ENCODE results near the gene STX3. TPM values are rescaled to one million over a fixed set of nuclear protein-coding genes. Genes with fewer than 3 reads are reported as not detected.
A peak's percentile ranks its signal among the peaks of the same experiment; 100 is the strongest.

Gene STX3
- total RNA-seq, 1 donor from 2014 or later, result 8.4 TPM

DNA sequence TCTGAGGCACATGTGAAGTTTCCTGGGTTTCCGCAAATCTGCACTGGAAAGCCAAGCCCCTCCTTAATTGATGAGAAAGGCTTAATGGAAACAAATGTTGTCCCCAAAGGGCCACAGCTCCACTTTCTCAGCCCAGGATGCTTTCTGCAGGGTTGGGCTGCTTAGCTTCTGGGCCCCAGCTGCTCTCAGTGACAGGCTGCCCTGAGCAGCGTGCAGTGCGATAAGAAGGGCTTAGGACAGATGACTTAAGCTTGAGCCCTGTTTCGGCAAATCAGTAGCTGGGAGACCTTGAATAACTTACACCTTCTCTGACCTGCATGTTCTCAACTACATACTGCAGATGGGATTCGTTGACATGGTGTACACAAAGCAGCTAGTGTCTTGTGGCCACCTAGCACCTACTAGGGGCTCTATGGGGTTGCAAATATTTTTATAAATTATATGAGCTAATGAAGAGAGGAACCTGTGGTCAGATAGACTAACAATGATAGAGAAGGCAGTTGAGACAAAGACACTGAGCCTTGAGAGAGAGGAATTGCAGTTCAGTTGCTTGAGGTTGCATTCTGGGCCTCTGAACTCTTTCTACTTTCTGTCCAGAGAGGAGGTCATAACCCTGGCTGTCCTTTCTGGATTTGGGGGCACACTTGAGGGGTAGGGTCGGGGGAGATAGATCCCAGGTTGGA is 11.5 kb downstream of the STX3 start:
- TF ChIP-seq, protein P1, sequence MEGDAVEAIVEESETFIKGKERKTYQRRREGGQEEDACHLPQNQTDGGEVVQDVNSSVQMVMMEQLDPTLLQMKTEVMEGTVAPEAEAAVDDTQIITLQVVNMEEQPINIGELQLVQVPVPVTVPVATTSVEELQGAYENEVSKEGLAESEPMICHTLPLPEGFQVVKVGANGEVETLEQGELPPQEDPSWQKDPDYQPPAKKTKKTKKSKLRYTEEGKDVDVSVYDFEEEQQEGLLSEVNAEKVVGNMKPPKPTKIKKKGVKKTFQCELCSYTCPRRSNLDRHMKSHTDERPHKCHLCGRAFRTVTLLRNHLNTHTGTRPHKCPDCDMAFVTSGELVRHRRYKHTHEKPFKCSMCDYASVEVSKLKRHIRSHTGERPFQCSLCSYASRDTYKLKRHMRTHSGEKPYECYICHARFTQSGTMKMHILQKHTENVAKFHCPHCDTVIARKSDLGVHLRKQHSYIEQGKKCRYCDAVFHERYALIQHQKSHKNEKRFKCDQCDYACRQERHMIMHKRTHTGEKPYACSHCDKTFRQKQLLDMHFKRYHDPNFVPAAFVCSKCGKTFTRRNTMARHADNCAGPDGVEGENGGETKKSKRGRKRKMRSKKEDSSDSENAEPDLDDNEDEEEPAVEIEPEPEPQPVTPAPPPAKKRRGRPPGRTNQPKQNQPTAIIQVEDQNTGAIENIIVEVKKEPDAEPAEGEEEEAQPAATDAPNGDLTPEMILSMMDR (IDR thresholded peaks at IDR 0.05; ENCODE audit: borderline replicate concordance), result no peak
- H3K27ac ChIP-seq (replicated peaks), result peak overlapping the region; percentile 67
- no peaks in the 10 kb centered on the region for H3K27me3 ChIP-seq (ENCODE audit: low read depth)
- H3K9me3 ChIP-seq (replicated peaks), result no peaks in the 10 kb centered on the region
- H3K36me3 ChIP-seq, result no peaks in the 10 kb centered on the region
- intact Hi-C loops (cut with micrococcal nuclease), result no loop called here
- no peak for DNase-seq
- H3K4me3 ChIP-seq, result no peak overlapping the region
- peaks cover 83% of the 10 kb centered on the region for H3K4me1 ChIP-seq

DNA sequence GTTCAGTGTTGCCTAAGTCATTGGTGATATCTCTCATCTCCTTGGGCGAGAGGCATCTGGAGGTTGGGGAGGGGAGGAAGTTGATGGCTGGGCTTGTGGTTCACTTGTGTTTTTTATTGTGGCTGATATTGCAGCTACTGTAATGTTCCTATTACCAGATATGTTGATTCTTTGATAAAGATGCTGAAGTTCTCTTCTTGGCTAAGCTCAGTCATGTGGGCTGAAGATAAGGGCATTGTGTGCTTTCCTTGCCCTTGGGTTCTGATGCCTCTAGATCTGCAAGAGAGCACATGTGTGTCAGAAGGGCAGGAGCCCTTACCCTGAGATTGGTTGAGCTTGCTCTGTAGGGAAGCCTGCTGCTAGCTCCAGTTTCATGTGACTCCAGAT is 12.0 kb downstream of the STX3 start:
- Histone ChIP-seq H3K27me3 (ENCODE audit: low read depth) (no peaks in the 10 kb centered on the region), H3K9me3 (replicated peaks) (no peaks in the 10 kb centered on the region), H3K27ac (replicated peaks) (peak overlapping the region; percentile 67), H3K36me3 (no peaks in the 10 kb centered on the region), H3K4me3 (no peak overlapping the region), H3K4me1 (peaks cover 83% of the 10 kb centered on the region)
- TF ChIP-seq, protein P1 (IDR thresholded peaks at IDR 0.05; ENCODE audit: borderline replicate concordance), result no peak
- DNase-seq, result no peak
- intact Hi-C loops (cut with micrococcal nuclease), result no loop called here

DNA sequence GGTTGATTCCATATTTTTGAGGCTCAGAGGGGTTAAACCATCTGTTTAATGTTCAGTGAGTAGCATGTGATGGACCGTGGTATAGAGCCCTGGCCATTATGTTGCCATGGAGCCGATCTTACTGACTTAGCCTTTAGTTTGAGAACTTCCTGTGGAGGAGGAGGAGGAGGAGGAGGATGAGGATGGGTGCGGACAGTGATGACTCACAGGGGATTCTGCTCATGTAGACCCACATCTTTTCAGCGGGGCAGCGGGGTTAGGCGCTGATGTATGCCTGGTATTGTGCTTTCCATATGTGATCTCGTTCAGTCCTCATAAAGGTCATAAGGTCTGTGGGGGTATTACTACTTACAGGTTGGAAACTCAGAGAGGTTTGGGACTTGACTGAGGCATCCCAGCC is 13.9 kb downstream of the STX3 start:
- intact Hi-C loops (cut with micrococcal nuclease), result no loop called here
- H3K27ac ChIP-seq (replicated peaks), result peak overlapping the region; percentile 67
- no peak for DNase-seq
- no peaks in the 10 kb centered on the region for H3K9me3 ChIP-seq (replicated peaks)
- TF ChIP-seq, protein P1 (IDR thresholded peaks at IDR 0.05; ENCODE audit: borderline replicate concordance), result no peak
- H3K27me3 ChIP-seq (ENCODE audit: low read depth), result no peaks in the 10 kb centered on the region
- peaks cover 12% of the 10 kb centered on the region for H3K36me3 ChIP-seq
- no peak overlapping the region for H3K4me3 ChIP-seq
- H3K4me1 ChIP-seq, result peaks cover 86% of the 10 kb centered on the region

DNA sequence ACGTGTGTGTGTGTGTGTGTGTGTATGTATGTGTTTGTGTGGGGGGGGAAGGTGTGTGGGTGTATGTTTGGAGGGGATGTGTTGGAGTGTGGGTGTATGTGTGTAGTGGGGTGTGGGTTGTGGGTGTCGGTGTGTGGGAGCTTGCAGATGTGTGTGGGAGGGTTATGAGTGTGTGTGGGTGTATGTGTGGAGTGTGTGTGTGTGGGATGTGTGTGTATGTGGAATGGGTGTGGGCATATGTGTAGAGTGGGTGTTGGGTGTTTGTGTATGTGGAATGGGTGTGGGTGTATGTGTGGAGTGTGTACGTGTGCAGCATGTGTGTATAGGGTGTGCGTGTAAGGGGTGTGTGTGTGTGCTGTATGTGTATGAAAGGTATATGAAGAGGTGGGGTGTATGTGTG is 14.7 kb downstream of the STX3 start:
- Histone ChIP-seq H3K27me3 (ENCODE audit: low read depth) (no peaks in the 10 kb centered on the region), H3K36me3 (peaks cover 19% of the 10 kb centered on the region), H3K9me3 (replicated peaks) (no peaks in the 10 kb centered on the region), H3K4me3 (no peak overlapping the region), H3K27ac (replicated peaks) (peak overlapping the region; percentile 67), H3K4me1 (peaks cover 85% of the 10 kb centered on the region)
- no peak for DNase-seq
- intact Hi-C loops (cut with micrococcal nuclease), result no loop called here
- TF ChIP-seq, protein P1 (IDR thresholded peaks at IDR 0.05; ENCODE audit: borderline replicate concordance), result no peak

DNA sequence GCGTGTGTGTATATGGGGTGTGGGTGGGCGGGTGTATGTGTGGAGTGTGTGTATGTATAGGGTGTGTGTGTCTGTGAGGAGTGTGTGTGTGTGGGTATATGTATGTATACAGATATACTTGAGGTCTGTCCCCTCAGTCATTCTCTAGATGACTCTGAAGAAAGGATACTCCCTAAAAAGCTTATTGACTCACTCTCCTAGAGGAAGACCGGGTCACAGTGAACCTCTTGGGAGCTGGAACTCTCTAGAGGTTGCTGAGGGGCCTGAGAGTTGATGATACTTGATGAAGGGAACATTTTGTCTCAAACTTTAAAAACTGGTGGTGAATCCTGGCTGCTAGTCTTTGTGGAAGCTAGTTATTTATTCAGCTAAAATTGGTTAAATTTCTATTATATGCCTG is 15.1 kb downstream of the STX3 start:
- Histone ChIP-seq H3K4me3 (no peak overlapping the region), H3K9me3 (replicated peaks) (no peaks in the 10 kb centered on the region), H3K27ac (replicated peaks) (peak overlapping the region; percentile 67), H3K4me1 (peaks cover 83% of the 10 kb centered on the region), H3K36me3 (peaks cover 24% of the 10 kb centered on the region), H3K27me3 (ENCODE audit: low read depth) (no peaks in the 10 kb centered on the region)
- TF ChIP-seq, protein P1 (IDR thresholded peaks at IDR 0.05; ENCODE audit: borderline replicate concordance), result no peak
- no peak for DNase-seq
- intact Hi-C loops (cut with micrococcal nuclease), result no loop called here

Data from left ventricle myocardium inferior (tissue), 1 donor.